HepG2 (cell line): ENCODE measurements around the gene TET3.

Experiments used
- HNRNPL ChIP-seq: fragments of 200-400 bp; formaldehyde crosslinking; IDR thresholded peaks from 2 replicates; pipeline ENCODE4 v1.6.1; 2017; ENCODE audit warnings: mild to moderate bottlenecking, low read depth, low read length
- POLR2A ChIP-seq, 2 experiments: IDR thresholded peaks; 2 replicates each; pipeline ENCODE4 v1.6.1; 2011; ENCODE audit warnings: low read depth in 2 of 2, low read length in 2 of 2, mild to moderate bottlenecking in 1 of 2, moderate library complexity in 1 of 2; ENCODE audit not compliant: insufficient read depth in 1 of 2
- POLR2AphosphoS5 ChIP-seq: IDR thresholded peaks from 2 replicates; pipeline ENCODE4 v1.6.1; 2012; ENCODE audit warnings: low read depth, low read length
- TF ChIP-seq, protein P1 (sequence below): IDR thresholded peaks from 2 replicates; pipeline ENCODE4 v1.6.1; 2012; ENCODE audit warnings: low read length, improper control_type of control experiment
- TF ChIP-seq, protein P2 (sequence below): sonication (generic); formaldehyde crosslinking; IDR thresholded peaks from 2 replicates; pipeline ENCODE4 v1.5.0; 2020; ENCODE audit warnings: mild to moderate bottlenecking, missing genetic modification reagents, moderate library complexity

DNA sequence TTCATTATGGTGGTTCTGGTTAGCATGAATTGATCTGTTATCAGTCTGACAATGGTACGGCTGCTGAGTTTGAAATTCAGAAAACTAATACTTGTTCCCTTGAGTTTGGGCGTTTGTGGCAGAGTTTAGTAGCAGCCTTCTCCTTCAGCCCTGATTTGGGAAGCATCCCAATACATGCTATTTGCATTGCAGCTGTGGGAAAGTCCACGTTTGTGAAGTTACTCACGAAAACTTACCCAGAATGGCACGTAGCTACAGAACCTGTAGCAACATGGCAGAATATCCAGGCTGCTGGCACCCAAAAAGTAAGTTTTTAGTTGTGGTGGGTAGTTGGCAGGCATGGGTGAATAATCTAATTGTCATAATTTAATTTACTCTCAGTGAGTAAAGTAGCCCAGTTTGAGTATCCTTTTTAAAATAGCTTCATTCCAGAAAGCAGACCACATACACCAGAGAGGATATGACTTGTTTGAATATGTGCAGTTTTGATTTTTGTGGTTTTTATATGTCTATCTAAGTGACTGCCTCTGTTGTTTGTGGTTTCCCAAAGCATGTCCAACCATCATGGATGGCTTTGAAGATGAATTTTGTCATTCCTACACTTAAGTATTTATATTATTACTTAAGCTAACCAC, 45.9 kb upstream of the TET3 start:
- TF ChIP-seq, protein P1, sequence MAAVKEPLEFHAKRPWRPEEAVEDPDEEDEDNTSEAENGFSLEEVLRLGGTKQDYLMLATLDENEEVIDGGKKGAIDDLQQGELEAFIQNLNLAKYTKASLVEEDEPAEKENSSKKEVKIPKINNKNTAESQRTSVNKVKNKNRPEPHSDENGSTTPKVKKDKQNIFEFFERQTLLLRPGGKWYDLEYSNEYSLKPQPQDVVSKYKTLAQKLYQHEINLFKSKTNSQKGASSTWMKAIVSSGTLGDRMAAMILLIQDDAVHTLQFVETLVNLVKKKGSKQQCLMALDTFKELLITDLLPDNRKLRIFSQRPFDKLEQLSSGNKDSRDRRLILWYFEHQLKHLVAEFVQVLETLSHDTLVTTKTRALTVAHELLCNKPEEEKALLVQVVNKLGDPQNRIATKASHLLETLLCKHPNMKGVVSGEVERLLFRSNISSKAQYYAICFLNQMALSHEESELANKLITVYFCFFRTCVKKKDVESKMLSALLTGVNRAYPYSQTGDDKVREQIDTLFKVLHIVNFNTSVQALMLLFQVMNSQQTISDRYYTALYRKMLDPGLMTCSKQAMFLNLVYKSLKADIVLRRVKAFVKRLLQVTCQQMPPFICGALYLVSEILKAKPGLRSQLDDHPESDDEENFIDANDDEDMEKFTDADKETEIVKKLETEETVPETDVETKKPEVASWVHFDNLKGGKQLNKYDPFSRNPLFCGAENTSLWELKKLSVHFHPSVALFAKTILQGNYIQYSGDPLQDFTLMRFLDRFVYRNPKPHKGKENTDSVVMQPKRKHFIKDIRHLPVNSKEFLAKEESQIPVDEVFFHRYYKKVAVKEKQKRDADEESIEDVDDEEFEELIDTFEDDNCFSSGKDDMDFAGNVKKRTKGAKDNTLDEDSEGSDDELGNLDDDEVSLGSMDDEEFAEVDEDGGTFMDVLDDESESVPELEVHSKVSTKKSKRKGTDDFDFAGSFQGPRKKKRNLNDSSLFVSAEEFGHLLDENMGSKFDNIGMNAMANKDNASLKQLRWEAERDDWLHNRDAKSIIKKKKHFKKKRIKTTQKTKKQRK, result no peak
- no peak for TF ChIP-seq HNRNPL
- no peak for TF ChIP-seq POLR2A (IDR thresholded peaks at IDR 0.05; ENCODE audit: insufficient read depth in 1 of 2, low read depth in 2 of 2, low read length in 2 of 2)
- TF ChIP-seq, protein P2, sequence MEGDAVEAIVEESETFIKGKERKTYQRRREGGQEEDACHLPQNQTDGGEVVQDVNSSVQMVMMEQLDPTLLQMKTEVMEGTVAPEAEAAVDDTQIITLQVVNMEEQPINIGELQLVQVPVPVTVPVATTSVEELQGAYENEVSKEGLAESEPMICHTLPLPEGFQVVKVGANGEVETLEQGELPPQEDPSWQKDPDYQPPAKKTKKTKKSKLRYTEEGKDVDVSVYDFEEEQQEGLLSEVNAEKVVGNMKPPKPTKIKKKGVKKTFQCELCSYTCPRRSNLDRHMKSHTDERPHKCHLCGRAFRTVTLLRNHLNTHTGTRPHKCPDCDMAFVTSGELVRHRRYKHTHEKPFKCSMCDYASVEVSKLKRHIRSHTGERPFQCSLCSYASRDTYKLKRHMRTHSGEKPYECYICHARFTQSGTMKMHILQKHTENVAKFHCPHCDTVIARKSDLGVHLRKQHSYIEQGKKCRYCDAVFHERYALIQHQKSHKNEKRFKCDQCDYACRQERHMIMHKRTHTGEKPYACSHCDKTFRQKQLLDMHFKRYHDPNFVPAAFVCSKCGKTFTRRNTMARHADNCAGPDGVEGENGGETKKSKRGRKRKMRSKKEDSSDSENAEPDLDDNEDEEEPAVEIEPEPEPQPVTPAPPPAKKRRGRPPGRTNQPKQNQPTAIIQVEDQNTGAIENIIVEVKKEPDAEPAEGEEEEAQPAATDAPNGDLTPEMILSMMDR (CRISPR knock-in tag), result no peak
- no peak for TF ChIP-seq POLR2AphosphoS5
